HG03442 (cell line): ENCODE measurements around the gene ZNF678.

Experiments used
- ATAC-seq: cut with Tn5 transposase; IDR thresholded peaks from one replicate; pipeline ENCODE4 v1.9.1; 2021; ENCODE audit warnings: mild to moderate bottlenecking, moderate library complexity; ENCODE audit not compliant: unreplicated experiment

The ZNF678 gene

DNA sequence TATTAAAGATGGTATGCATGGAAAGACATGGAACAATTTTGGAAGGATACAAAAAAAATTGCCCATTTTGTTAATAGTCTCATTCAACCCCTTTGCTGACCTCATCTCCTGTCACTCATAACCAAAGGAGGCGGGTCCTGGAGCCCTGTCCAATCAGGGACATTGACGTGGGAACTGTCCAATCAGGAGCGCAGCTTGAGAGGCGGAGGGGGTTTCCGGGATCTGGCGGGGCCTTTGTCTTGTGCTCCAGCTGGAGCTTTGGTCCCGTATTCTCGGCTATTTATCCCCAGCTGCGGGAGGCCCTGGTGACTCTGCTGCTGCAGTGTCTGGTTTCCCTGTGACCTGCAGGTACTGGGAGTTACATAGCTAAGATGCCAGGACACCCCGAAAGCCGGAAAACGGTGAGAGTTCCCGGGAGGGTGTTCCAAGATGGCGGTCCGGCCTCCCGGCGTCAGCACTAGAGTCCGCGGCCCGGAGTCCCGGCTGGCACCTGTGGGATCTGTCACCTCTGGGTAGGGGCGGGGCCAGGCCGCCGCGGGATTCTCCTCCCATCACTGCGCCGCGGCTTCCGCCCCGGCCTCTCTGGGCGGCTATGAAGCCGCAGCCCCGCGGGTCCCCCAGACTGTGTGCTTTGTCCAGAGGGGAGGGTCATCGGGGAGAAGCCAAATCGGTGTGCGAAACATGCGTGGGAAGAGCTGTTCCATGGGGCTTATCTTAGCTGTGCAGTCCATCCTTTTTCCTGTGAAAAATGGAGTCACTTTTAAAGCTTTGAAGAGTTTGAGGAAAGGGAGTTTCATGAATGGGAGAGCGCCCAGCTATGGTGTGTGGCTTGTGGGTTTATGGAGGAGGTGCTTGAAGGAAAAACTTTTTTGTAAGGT is at the start of gene ZNF678:
Gene ZNF678 (plus strand): TSS at position 233 of the 878 bp plus-strand sequence. CDS start 87,436 bp downstream, outside the sequence.
- peak; percentile 94 for ATAC-seq

- ATAC-seq, result no peak
Measured at GRCh38 chr1:227518876-227519275, 44.5 kb upstream of the ZNF678 start.

DNA sequence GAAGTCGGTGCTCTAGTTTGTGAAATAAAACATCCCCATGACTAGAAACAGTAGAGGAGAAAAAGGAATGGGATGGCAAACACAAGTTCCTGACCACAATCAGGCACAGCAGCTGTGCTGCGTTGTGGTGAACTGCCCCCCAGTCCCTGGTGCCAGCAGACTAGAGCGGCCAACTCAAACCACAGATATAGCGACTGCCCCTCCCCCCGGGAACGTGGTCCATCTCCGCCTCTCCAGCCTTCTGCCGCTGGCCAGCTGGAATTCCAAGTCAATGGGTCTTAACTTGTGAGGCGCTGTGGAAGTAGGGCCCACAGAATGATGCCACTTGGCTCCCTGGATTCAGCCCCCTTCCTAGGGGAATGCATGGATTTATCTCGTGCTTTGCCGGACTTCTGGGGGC is 41.6 kb upstream of the ZNF678 start:
- ATAC-seq, result no peak

- no peak for ATAC-seq
Measured at GRCh38 chr1:227526524-227526923, 36.8 kb upstream of the ZNF678 start.

GRCh38 chr1:227532019-227532619 is 31.2 kb upstream of the ZNF678 start:
- no peak for ATAC-seq

GRCh38 chr1:227540170-227541098 is 22.9 kb upstream of the ZNF678 start:
- no peak for ATAC-seq

DNA sequence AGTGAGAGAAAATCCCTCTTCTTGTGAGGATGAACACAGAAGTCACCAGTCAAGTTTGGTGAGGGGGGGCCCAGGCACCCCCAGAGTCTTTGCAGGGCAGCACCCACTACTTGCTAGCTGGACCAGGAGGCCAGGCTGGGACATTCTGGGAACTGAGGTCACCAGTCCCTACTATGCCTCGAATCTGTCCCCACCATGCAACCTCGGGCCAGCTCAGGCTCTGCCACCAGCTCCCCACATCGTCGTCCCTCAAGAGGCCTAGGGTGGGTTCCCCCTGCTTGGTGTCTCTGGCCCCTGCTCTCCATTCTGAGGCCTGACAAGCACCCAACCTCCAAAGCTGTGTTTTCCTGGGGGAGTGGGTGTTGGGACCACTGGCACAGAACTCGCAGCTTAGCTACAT is 22.2 kb upstream of the ZNF678 start:
- no peak for ATAC-seq

DNA sequence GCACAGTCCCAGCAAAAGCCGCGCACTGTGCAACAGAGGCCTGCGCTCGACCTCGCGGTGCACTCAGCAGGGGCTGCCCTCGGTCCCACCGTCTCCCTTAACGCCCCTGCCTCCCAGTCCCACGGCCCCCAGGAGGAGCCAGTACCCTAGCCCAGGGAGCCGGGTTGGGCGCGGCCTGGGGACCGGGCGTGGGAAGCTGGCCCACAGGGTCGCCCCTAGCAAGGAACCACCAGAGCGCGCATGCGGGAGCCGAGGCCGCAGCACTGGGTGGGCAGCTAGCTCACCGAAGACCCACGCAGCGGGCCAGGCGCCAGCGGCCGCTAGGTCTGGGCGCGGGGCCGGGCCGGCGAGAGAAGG is 21.6 kb upstream of the ZNF678 start:
- ATAC-seq, result peak; percentile 17

DNA sequence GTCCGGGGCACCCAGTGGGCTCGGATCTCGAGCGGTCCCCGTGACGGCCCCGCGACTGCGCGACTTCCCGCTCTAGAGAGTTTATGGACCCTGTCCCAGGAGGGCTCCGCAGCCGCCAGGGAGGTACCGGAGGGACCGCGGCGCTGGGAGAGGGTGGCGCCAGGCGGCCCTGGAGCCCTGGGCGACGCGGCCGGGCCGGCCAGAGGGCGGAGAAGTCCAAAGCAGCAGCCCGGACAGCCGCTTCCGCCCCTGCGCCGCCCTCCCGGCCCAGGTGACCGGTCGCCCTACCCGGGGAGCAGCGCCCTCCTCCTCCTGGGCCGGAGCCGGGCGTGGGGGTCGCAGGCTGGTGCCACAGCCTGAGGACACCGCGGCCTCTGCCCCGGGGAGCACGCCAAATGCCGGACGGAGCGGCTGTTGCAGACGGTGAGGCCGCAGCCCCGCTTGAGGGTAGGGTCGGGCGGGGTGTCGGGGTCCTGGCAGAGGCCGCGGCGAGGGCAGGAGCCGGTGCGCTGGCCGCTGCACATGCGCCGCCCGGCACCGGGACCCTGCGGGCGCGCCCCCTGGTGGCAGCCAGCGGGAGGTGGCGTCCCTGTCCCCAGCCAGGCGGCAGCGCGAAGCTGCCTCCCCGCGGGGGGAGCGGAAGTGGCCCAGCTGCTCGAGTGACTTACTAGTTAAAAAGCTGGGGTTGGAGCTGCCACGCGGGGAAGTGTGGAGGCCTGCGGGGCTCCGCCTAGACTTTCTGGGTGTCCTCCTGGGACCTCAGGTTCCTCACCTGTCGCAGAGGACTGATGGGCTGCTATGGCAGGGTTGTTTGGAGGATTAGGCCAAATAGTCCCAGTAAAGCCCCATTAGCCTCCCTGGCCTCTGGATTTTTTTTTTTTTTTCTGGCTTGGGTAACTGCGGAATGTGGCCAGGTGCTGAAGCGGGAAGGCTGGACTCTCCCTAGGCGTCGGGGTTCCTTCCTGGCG is 20.9 kb upstream of the ZNF678 start:
- ATAC-seq, result peak; percentile 94

GRCh38 chr1:227543283-227544066 is 19.9 kb upstream of the ZNF678 start:
- ATAC-seq, result no peak

- no peak for ATAC-seq
Measured at GRCh38 chr1:227544067-227545050, 19.0 kb upstream of the ZNF678 start.

DNA sequence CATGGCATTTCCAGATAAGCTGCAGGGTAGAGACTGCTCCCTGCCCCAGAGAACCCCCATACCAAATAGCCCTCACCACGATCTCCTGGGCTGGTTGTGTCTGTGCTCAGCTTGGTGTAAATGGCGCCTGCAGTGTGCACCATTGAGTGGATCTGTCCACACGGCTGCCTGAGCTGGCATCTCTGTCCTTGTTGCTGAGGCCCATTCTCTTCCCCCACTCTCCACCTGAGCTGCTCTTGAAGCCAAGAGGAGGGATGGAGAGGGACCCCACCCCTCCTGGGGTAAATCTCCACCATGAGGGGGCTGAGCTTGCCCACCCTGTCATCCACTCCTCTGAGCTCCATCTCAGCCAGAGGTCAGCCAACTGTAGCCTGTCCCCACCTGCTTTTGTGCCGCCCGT is 18.0 kb upstream of the ZNF678 start:
- no peak for ATAC-seq

- ATAC-seq, result no peak
Measured at GRCh38 chr1:227546059-227546458, 17.3 kb upstream of the ZNF678 start.

- ATAC-seq, result no peak
Measured at GRCh38 chr1:227546598-227547309, 16.6 kb upstream of the ZNF678 start.

- ATAC-seq, result no peak
Measured at GRCh38 chr1:227547310-227548118, 15.8 kb upstream of the ZNF678 start.

DNA sequence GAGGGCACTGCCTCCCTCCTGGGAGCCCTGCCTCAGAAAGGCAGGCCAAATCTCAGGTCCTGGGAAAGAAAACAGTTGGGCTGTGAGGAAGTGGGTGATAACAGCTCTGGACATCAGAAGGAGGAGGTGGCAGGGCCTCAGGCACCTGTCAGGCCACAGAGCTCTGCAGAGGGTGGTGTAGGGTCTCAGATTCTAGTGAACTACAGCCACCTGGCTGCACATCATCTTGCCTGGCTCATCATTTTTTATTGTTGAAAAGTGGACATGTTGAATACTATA is 15.3 kb upstream of the ZNF678 start:
- no peak for ATAC-seq

DNA sequence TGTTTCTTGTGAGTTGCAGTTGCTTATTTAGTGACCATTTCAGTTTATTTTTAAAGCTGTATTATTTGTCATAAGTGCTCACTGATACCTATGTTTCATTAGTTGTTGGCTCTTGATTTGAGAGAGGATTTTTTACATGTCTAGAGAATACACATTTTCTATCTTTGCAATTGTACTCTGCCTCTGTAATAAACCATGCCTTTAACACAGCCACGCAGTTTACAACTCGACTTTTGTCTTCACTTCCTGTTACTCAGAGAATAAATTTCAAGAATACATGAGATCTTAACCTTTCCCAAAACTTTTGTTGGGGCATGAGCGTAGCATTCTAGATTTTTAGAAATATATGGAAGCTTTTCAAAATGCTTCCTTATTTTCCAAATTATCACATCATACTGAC is 14.9 kb upstream of the ZNF678 start:
- no peak for ATAC-seq
